HG02870 (cell line): ENCODE results near the gene FCGR1A.
"Not testable (repeated sequence)": the region's sequence is repeated elsewhere in the genome, so short reads cannot be mapped to it uniquely, and the experiment has no call there.

ENCODE experiments used
- ATAC-seq: cut with Tn5 transposase; IDR thresholded peaks from one replicate; pipeline ENCODE4 v1.9.1; 2021; ENCODE audit warnings: mild to moderate bottlenecking, moderate library complexity; ENCODE audit not compliant: unreplicated experiment

Gene FCGR1A

GRCh38 chr1:149782600-149782999, at the start of gene FCGR1A:
Gene FCGR1A, plus strand, starts transcription at chr1:149782694. Its CDS starts 50 bp downstream, at chr1:149782744.
- ATAC-seq: not testable (repeated sequence)

DNA sequence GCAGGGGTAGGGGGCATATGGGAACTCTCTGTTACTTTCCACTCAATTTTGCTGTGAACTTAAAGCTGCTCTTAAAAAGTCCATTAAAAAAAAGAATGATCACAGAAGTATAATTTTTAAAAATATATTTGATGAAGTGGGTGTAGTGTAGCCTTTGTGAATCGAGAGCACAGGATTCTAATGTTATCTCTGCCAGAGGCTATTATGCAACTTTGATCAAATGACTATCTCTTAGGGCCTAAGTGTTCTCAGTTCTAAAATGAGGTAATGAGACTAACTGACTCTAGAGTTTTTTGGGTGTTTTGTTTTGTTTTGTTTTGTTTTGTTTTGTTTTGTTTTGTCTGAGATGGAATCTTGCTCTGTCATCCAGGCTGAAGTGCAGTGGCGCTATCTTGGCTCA, 49.7 kb upstream of the FCGR1A start:
- ATAC-seq: not testable (repeated sequence)

GRCh38 chr1:149734692-149735091, 47.8 kb upstream of the FCGR1A start:
- not testable (repeated sequence) for ATAC-seq

- peak; percentile 59 for ATAC-seq
These were observed 42.3 kb upstream of the FCGR1A start for GRCh38 chr1:149740148-149740581.

DNA sequence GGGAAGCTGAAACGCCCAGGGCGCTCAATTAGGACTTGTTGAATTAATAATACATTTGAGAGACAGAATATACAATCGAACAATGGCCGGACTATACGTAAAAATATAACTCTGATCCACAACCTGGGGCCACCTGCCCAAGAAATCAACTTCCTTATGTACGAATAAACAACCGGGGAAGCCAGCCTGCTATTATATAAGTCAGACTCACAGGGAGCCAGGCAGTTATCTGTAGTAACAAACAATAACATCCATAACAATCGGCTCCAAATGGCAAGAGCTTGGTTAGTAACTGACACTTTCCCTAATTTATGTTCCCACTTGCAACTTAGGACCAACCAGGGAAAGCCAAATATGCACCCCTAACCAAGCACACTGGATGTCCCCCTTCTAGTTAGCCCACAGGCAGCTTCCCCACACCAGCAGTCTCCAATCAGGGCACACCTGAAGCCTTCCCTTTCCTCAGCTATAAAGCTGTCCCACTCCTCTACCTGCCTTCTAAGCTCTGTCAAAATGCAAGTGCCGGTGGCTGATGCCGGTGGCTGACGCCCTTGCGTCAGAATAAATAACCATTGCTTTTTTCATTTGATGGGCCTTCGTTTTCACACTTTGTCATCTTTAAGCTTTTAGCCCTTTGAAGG, 41.8 kb upstream of the FCGR1A start:
- ATAC-seq: not testable (repeated sequence)

DNA sequence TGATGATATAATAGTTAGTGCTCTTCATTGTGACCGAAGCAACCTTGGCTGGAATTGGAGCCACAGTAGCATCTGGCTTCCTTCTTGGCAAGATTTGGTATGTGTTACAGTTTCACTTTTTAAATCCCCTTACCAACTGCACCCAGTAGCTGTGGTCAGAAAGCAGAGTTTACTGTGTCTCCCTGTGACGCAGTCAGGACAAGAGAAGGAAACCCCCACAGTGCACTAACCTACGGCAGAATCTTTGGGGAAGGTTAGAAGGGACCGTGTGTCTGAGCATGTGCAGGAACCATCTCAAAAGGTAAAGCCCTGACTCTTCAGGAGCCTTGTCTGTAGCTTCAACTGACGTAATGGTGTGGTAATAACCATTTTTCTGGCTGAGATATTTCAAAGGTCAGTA, 40.6 kb upstream of the FCGR1A start:
- ATAC-seq: not testable (repeated sequence)

DNA sequence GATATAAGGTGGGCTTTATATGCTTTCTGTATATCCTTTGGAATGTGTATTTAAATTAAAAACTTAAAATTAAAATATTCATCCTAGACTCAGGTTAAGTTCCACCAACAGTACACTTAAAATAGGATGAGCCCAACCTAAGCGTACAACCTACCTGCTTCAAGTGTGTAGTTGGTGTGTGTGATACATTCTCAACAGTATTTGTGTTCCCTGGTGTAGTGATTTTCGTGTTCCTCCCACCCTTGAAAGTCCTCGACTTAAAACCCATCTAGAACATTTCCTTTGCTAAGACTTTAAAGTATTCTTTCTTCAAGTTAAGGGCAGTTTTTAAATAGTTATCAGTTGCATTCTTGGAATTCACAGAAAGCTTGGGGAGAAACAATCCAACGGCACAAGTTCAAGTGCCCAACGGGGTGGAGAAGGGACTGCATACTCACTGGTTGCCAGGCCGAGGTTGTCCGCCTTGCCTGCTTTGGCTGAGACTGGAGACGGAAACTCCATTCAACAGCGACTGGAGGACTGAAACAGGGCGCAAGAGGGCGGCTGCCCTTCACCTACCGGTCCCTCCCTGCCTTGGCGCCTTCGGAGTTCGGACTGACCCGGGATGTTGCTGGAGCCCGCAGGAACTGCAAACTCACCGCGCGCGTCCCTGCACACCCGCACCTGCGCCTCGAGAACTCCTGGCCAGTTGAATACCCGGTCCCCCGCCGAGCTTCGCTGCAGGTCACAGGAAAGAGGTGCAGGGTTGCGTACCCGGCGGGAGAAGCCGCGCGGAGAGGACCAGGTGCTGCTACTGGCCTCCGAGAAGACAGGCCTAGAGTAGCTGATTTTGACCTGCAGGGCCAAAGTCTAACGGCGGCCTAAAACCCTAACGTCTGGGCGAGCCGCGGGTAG, 35.8 kb upstream of the FCGR1A start:
- not testable (repeated sequence) for ATAC-seq

GRCh38 chr1:149747359-149748143, 34.9 kb upstream of the FCGR1A start:
- not testable (repeated sequence) for ATAC-seq

DNA sequence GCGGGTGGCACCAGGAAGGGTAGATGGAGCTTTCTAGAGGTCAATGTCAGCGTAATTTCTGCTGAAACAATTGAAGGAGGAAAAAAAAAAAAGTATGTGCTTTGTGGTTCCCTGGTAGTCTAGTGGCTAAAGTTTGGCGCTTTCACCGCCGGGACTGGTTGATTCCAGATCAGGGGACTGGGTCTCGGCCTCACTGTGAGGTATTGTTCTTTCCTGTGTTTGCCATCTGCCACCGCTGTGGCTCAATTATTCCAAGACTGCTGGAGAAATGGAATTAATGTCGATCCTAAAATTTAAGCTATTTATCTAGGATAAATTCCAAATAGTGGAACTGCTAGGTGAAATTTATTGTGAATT, 34.4 kb upstream of the FCGR1A start:
- not testable (repeated sequence) for ATAC-seq

DNA sequence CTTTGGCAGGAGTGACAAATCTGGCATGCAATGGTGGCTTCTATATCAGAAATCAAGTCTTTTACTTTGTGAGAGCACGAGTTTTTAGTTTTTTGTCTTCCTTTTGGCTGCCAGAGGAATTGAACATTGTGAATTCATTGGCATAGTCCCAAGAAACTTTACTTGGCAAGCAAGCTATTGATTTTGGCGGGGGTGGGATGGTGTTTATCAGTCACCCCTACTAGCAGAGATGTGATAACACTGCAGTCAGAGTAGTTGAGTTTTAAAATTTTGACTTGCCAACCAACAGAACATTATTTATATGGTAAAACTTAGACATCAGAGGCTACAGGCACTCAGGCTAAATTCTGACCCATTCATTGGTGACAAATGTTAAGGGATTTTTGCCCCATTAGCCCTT, 31.9 kb upstream of the FCGR1A start:
- ATAC-seq: not testable (repeated sequence)

DNA sequence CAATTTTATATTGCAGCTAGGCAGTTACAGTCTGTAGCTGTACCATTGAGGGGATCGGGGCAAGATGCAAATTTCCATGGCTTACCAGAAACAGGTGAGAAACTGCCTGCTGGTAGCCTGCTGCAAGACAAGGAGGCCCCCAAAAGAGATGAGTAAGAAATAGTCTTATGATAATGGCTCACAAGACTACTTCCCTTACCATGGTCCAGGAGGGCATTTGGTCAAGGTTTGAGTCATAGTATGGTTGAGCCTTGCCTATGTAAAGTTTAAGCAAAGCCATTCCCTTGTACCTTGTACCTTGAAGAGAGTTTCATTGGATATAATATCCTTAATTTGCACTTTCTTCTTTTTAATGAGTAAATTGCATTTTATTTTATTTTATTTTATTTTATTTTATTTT, 30.3 kb upstream of the FCGR1A start:
- ATAC-seq: not testable (repeated sequence)

- ATAC-seq: not testable (repeated sequence)
These were observed 29.0 kb upstream of the FCGR1A start for GRCh38 chr1:149753466-149753865.

GRCh38 chr1:149755294-149755693, 27.2 kb upstream of the FCGR1A start:
- not testable (repeated sequence) for ATAC-seq

DNA sequence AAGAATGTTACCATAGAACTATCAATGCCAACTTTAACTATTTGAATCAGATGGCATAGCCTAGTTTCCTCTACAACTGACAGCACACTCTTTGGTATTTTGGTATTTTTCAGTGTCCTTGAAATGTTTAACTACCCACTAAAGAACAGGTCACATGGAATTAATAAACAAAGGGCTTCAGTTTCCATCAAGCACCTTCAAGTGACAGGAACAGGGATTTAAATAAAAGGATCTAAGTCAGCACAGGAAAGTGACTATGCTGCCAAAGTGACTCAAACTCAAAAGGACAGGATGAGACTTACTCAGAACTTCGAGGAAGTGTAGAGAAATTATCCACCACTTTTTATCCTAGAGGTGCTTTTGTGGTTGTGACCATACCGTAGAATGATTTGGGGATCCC, 20.2 kb upstream of the FCGR1A start:
- not testable (repeated sequence) for ATAC-seq

GRCh38 chr1:149764087-149764800, 18.2 kb upstream of the FCGR1A start:
- ATAC-seq: not testable (repeated sequence)

- ATAC-seq: not testable (repeated sequence)
These were observed 16.3 kb upstream of the FCGR1A start for GRCh38 chr1:149766241-149766640.

DNA sequence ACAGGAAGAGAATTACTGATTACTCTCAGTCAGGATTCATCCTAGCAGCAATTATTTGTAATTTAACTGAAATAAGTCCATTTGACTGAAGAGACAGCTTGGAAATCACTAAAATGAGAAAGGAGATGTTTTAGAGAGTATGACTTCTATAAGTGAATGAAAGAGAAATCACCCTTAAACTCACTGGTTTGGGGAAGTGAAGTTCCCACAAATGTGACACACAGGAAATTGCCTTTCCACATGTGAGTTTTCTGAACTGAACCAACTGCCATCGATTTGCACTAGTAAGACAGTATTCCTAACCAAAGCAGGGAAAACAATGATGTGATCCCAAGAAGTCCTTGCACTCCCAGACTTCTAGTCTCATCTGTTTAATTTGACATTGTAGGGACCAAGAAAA, 13.3 kb upstream of the FCGR1A start:
- not testable (repeated sequence) for ATAC-seq

- ATAC-seq: not testable (repeated sequence)
These were observed 11.8 kb upstream of the FCGR1A start for GRCh38 chr1:149770661-149771060.

- ATAC-seq: peak; percentile 99
These were observed 10.7 kb upstream of the FCGR1A start for GRCh38 chr1:149771653-149772425.
